Transverse colon (tissue), 3 donors: ENCODE data around the gene FAM110A.

Experiments
- EP300 ChIP-seq: sonication (generic); formaldehyde crosslinking; IDR thresholded peaks from one replicate; pipeline ENCODE4 v1.6.1; 2017; ENCODE audit warnings: antibody characterized with exemption, low read depth
- POLR2A ChIP-seq: fragments of 450-650 bp; IDR thresholded peaks from one replicate; pipeline ENCODE4 v1.6.1; 2016; ENCODE audit warnings: antibody characterized with exemption, mild to moderate bottlenecking, moderate library complexity
- POLR2AphosphoS5 ChIP-seq, 3 donors: sonication (generic); formaldehyde crosslinking; IDR thresholded peaks; one replicate each; pipeline ENCODE4 v1.6.1; 2016; ENCODE audit warnings: antibody characterized with exemption in 3 of 3

DNA sequence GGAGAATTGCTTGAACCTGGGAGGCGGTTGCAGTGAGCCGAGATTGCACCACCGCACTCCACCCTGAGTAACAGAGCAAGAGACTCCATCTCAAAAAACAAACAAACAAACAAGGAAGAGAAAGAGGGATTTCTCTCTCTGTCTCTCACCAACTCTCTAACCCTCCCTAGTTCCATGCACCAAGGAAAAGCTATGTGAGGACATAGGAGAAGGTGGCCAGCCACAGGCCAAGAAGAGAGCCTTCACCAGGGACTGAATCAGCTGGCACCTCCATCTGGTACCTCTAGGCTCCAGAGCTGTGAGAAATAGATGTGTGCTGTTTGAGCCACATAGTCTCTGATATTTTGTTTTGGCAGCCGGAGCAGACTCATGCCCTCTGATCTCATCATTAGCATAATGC lies 9.0 kb upstream of the FAM110A start:
- no peak for TF ChIP-seq POLR2AphosphoS5 (IDR thresholded peaks at IDR 0.05)
- no peak for TF ChIP-seq POLR2A
- no peak for TF ChIP-seq EP300
